Measurements from ENCODE around the gene PIK3CB. TPM values are rescaled to one million over a fixed set of nuclear protein-coding genes. Genes with fewer than 3 reads are reported as not detected.

Gene PIK3CB
- total RNA-seq, 1 donor from 2014 or later = 18.3 TPM

DNA sequence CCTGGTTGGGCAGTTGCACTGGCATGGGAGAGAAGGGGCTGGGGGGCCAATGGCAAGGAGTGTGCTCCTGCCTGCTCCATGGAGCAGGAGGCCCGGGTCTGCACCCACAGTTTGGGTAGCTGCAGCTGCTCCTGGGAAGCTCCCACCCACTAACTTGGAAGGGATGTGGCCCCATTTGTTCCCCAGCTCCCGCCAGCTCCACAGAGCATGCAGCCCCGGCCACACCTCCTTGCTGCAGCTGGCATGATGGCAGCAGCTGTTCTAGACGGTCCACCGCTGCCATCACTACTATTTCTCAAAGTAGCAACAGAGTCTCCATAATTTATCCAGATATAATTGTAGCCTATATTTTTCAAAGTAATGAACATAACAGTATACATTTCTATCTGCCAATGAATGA is 65.8 kb downstream of the PIK3CB start:
- H3K36me3 Mint-ChIP-seq (ENCODE audit: insufficient read depth) = peaks cover 14% of the 10 kb centered on the region
- no peak overlapping the region for H3K4me3 Mint-ChIP-seq (ENCODE audit: low read depth)

DNA sequence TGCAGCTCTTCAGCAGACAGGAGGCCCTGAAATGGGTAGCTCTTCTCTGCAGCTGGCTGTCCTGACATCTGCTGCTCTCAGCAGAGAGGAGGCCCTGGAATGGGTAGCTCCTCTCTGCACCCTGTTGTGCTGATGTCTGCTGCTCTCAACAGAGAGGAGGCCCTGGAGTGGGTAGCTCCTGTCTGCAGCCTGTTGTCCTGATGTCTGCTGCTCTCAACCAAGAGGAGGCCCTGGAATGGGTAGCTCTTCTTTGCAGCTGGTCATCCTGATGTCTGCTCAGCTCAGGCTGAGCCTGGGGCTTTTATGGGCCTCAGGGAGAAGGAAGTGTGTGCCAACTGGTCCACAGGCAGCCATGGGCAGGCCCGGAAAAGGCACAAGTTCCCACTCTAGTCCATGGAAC is 66.6 kb downstream of the PIK3CB start:
- Mint-ChIP-seq H3K4me1 (ENCODE audit: low read depth) (no peaks in the 10 kb centered on the region), H3K27ac (no peak overlapping the region), H3K4me3 (ENCODE audit: low read depth) (no peak overlapping the region), H3K36me3 (ENCODE audit: insufficient read depth) (peaks cover 14% of the 10 kb centered on the region), H3K27me3 (no peaks in the 10 kb centered on the region), H3K9me3 (ENCODE audit: low read depth) (no peaks in the 10 kb centered on the region)
- TF ChIP-seq, protein P1, sequence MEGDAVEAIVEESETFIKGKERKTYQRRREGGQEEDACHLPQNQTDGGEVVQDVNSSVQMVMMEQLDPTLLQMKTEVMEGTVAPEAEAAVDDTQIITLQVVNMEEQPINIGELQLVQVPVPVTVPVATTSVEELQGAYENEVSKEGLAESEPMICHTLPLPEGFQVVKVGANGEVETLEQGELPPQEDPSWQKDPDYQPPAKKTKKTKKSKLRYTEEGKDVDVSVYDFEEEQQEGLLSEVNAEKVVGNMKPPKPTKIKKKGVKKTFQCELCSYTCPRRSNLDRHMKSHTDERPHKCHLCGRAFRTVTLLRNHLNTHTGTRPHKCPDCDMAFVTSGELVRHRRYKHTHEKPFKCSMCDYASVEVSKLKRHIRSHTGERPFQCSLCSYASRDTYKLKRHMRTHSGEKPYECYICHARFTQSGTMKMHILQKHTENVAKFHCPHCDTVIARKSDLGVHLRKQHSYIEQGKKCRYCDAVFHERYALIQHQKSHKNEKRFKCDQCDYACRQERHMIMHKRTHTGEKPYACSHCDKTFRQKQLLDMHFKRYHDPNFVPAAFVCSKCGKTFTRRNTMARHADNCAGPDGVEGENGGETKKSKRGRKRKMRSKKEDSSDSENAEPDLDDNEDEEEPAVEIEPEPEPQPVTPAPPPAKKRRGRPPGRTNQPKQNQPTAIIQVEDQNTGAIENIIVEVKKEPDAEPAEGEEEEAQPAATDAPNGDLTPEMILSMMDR (IDR thresholded peaks at IDR 0.05; ENCODE audit: unreplicated experiment) = no peak
- no peak for DNase-seq (ENCODE audit: low spot score, unreplicated experiment)

More for the DNA sequence above, 65.8 kb downstream of the PIK3CB start:
- Mint-ChIP-seq H3K9me3 (ENCODE audit: low read depth) (no peaks in the 10 kb centered on the region), H3K27ac (no peak overlapping the region), H3K27me3 (no peaks in the 10 kb centered on the region), H3K4me1 (ENCODE audit: low read depth) (no peaks in the 10 kb centered on the region)
- TF ChIP-seq, protein P1 (IDR thresholded peaks at IDR 0.05; ENCODE audit: unreplicated experiment) = no peak
- no peak for DNase-seq (ENCODE audit: low spot score, unreplicated experiment)

DNA sequence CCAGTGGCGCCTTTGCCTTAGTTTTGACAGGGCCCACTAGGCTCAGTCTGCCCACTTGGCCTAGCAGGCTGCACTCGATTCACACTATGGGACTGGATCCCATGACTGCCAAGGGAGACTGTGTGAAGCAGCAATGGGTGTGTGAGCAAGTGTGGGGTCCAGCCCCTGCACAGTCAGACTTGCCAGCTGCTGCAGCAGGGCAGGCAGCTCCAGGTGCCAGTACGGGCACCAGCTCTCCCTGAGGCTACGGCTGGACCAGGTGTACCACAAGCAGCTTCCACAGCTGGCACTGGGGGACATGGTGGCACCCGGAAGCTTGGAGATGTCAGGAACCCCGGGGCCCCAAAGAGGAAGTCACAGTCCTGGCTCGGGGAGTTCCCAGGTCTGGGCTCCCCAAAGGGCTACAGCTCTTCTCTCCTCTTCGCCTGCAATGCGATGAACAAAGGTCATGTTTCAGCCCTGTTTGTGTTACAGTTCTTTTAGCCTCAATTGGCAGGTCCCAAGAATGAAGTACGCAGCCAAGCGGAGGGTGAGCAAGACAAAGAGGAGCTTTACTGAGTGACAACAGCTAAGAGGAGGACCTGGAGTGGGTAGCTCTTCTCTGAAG is 67.1 kb downstream of the PIK3CB start:
- TF ChIP-seq, protein P1 (IDR thresholded peaks at IDR 0.05; ENCODE audit: unreplicated experiment) = no peak
- no peaks in the 10 kb centered on the region for H3K9me3 Mint-ChIP-seq (ENCODE audit: low read depth)
- no peak overlapping the region for H3K4me3 Mint-ChIP-seq (ENCODE audit: low read depth)
- H3K27ac Mint-ChIP-seq = no peak overlapping the region
- peaks cover 14% of the 10 kb centered on the region for H3K36me3 Mint-ChIP-seq (ENCODE audit: insufficient read depth)
- H3K4me1 Mint-ChIP-seq (ENCODE audit: low read depth) = no peaks in the 10 kb centered on the region
- H3K27me3 Mint-ChIP-seq = no peaks in the 10 kb centered on the region
- DNase-seq (ENCODE audit: low spot score, unreplicated experiment) = no peak

DNA sequence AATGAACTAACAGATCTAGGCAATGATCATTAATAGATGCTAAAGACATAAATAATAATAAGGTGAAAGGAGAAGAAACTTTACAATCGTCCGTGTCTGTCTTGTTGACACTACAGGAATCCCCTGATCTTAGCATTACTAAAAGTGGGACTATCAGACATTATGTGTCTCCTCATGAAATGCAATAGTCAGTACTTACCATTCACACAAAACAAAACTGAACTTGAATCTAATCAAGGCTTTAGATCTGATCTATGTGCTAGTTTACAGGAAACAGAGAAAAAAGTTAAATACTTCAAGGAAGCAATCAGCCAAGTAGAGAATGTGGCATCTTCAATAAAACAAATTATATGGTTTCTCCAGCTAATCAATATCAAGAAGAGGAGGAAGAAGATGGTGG is 73.7 kb downstream of the PIK3CB start:
- H3K9me3 Mint-ChIP-seq (ENCODE audit: low read depth) = no peaks in the 10 kb centered on the region
- TF ChIP-seq, protein P1 (IDR thresholded peaks at IDR 0.05; ENCODE audit: unreplicated experiment) = no peak
- peaks cover 13% of the 10 kb centered on the region for H3K36me3 Mint-ChIP-seq (ENCODE audit: insufficient read depth)
- H3K27me3 Mint-ChIP-seq = no peaks in the 10 kb centered on the region
- no peak overlapping the region for H3K4me3 Mint-ChIP-seq (ENCODE audit: low read depth)
- DNase-seq (ENCODE audit: low spot score, unreplicated experiment) = no peak
- H3K27ac Mint-ChIP-seq = no peak overlapping the region
- H3K4me1 Mint-ChIP-seq (ENCODE audit: low read depth) = no peaks in the 10 kb centered on the region

DNA sequence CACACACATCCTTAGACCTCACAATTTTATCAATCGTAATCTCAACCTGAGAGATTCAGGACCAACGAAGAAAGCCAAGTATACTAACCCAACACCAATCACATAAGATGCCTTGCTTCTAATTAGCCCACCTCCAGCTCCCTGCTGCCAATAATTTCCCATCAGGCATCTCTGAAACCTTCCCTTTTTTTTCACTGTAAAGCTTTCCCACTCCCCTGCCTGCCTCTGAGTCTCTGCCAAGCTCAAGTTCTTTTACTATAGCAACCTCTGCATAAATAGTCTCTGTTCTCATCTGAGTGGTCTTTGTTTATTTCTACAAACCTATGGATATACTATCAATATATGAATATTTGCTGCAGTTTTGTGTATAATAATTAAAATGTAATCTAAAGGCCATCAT is 86.5 kb downstream of the PIK3CB start:
- TF ChIP-seq, protein P1 (IDR thresholded peaks at IDR 0.05; ENCODE audit: unreplicated experiment) = no peak
- no peak for DNase-seq (ENCODE audit: low spot score, unreplicated experiment)
- H3K4me1 Mint-ChIP-seq (ENCODE audit: low read depth) = peaks cover 5% of the 10 kb centered on the region
- H3K36me3 Mint-ChIP-seq (ENCODE audit: insufficient read depth) = peaks cover 16% of the 10 kb centered on the region
- H3K27ac Mint-ChIP-seq = no peak overlapping the region
- H3K9me3 Mint-ChIP-seq (ENCODE audit: low read depth) = peaks cover 5% of the 10 kb centered on the region
- H3K4me3 Mint-ChIP-seq (ENCODE audit: low read depth) = no peak overlapping the region
- H3K27me3 Mint-ChIP-seq = no peaks in the 10 kb centered on the region
